ENCODE data around the gene FOXI2. TPM values are rescaled to one million over a fixed set of nuclear protein-coding genes. Genes with fewer than 3 reads are reported as not detected.

The FOXI2 gene
- total and polyA plus RNA-seq, 12 donors = 0.03 TPM; not detected in 11

DNA sequence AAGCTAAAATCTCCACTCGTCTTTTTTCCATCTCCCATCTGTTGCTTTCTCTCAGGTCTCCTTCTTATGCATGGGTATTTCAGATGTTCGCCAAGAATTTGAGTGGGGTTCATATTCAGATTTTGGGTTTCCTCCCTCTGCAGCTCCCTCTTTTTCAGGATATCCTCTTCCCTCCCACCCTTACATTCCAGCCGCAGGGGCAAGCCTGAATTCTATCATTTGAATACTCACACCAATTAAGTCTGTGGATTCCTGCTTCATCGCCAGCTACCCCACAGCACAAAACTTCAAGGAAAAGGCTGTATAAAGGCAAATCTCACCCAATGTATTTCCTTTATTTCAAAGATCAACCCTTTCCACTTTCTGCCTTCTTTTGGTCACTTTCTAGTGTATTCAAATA, 41.6 kb upstream of the FOXI2 start:
- no peaks in the 10 kb centered on the region for H3K4me1 ChIP-seq (replicated peaks in 1 of 2)
- H3K4me3 ChIP-seq = no peak overlapping the region
- H3K36me3 ChIP-seq (replicated peaks in 1 of 2) = no peaks in the 10 kb centered on the region
- DNase-seq = no peak
- intact Hi-C loops (cut with DNase I) = no loop called here
- no peaks in the 10 kb centered on the region for H3K27me3 ChIP-seq
- no peaks in the 10 kb centered on the region for H3K9me3 ChIP-seq (replicated peaks in 1 of 3)
- H3K27ac ChIP-seq = no peak overlapping the region
- 52 to 67% (median 57%) methylated on average over 4 of the region's 4 CpGs for WGBS, 4 donors
- no peak for TF ChIP-seq POLR2A (IDR thresholded peaks at IDR 0.05)
- TF ChIP-seq, protein P1, sequence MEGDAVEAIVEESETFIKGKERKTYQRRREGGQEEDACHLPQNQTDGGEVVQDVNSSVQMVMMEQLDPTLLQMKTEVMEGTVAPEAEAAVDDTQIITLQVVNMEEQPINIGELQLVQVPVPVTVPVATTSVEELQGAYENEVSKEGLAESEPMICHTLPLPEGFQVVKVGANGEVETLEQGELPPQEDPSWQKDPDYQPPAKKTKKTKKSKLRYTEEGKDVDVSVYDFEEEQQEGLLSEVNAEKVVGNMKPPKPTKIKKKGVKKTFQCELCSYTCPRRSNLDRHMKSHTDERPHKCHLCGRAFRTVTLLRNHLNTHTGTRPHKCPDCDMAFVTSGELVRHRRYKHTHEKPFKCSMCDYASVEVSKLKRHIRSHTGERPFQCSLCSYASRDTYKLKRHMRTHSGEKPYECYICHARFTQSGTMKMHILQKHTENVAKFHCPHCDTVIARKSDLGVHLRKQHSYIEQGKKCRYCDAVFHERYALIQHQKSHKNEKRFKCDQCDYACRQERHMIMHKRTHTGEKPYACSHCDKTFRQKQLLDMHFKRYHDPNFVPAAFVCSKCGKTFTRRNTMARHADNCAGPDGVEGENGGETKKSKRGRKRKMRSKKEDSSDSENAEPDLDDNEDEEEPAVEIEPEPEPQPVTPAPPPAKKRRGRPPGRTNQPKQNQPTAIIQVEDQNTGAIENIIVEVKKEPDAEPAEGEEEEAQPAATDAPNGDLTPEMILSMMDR (IDR thresholded peaks at IDR 0.05) = no peak

DNA sequence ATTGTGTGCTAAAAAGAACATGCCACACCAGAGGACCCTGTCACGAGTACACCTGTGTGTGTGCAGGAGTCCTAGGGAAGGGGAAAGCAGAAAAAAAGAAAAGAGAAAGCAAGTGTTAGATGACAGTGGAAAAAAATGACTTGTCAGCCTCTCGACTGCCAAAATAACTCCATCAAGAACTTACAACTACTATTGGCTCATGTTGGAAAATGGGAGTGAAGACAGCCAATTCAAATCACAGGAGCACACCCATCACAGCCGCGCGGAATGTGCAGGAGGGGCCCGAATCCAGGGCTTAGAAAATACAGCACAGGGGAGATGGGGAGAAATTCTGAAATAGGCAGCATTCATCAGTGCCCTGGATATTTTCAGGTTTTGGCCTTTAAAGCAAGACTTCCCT, 38.1 kb upstream of the FOXI2 start:
- no peak for DNase-seq
- Histone ChIP-seq H3K36me3 (replicated peaks in 1 of 2) (no peaks in the 10 kb centered on the region), H3K9me3 (replicated peaks in 1 of 3) (no peaks in the 10 kb centered on the region), H3K27ac (no peak overlapping the region), H3K4me3 (no peak overlapping the region), H3K27me3 (no peaks in the 10 kb centered on the region), H3K4me1 (replicated peaks in 1 of 2) (no peaks in the 10 kb centered on the region)
- TF ChIP-seq, protein P1 (IDR thresholded peaks at IDR 0.05) = no peak
- no peak for TF ChIP-seq POLR2A (IDR thresholded peaks at IDR 0.05)
- WGBS, 4 donors = 69 to 76% (median 72%) methylated on average over 6 of the region's 6 CpGs
- intact Hi-C loops (cut with DNase I) = no loop called here

DNA sequence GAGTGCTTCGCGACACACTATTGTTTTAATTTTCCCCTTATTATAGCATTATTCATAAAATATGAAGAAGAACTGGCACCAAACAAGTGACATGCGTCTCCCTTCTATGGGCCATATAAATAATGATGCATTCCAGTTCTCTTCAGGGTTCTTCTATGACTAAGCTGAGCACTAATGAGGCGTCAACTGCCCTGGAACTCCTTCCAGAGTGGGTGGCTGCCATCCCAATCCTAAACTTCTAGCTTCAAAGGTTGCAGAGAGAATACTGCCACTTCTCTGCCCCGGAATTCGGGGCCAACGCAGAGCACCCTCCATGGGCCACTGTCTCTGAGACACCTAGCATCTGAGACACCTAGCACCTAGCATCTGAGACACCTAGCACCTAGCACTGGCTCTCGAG, 37.7 kb upstream of the FOXI2 start:
- H3K4me1 ChIP-seq (replicated peaks in 1 of 2) = no peaks in the 10 kb centered on the region
- no peak for TF ChIP-seq POLR2A (IDR thresholded peaks at IDR 0.05)
- no peaks in the 10 kb centered on the region for H3K9me3 ChIP-seq (replicated peaks in 1 of 3)
- intact Hi-C loops (cut with DNase I) = no loop called here
- no peaks in the 10 kb centered on the region for H3K36me3 ChIP-seq (replicated peaks in 1 of 2)
- no peak overlapping the region for H3K27ac ChIP-seq
- H3K27me3 ChIP-seq = no peaks in the 10 kb centered on the region
- H3K4me3 ChIP-seq = no peak overlapping the region
- DNase-seq = no peak
- WGBS, 4 donors = 67 to 78% (median 72%) methylated on average over 8 of the region's 8 CpGs

DNA sequence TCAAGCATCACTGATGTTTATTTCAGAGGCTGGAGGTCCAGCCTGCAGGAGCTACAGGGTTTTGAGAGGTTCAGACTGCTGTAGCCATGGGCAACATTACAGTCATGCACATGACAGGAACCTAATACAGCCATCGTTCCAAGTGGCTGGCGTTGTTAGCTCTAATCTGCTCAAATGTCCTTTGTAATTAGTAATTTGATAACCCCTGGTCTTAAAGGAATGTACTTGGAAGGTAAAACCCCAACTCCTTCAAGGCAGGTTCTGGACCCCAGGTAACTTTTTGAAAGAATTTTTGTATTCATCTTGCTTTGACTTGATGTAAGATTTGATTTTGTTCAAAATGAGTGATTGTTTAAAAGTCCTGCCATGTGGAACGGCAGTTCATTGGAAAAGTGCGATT, 34.7 kb upstream of the FOXI2 start:
- no peaks in the 10 kb centered on the region for H3K9me3 ChIP-seq (replicated peaks in 1 of 3)
- intact Hi-C loops (cut with DNase I) = no loop called here
- no peaks in the 10 kb centered on the region for H3K4me1 ChIP-seq (replicated peaks in 1 of 2)
- H3K27me3 ChIP-seq = no peaks in the 10 kb centered on the region
- TF ChIP-seq POLR2A (IDR thresholded peaks at IDR 0.05) = no peak
- TF ChIP-seq, protein P1 (IDR thresholded peaks at IDR 0.05) = no peak
- no peak overlapping the region for H3K4me3 ChIP-seq
- no peak overlapping the region for H3K27ac ChIP-seq
- no peak for DNase-seq
- WGBS, 4 donors = 50 to 66% (median 53%) methylated on average over 4 of the region's 4 CpGs
- no peaks in the 10 kb centered on the region for H3K36me3 ChIP-seq (replicated peaks in 1 of 2)

DNA sequence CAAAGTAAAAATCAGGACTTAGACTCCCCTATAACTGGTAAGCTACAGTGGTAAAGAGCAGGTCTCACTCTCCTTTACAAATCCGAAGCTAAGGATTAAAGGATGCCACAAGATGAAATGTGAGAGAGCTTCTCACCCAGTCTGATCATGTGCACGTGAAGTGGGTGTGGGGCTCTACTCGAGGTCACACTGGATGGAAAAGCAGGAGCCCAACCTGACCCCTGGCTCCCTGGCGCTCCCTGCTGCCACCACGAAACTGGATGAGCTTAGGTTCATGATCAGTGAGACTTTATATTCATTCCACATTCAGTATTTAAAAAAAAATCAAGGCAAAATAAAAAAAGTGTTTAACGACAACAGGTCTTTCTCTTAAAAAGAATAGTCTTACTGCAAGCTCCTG, 21.7 kb upstream of the FOXI2 start:
- H3K27ac ChIP-seq = no peak overlapping the region
- WGBS, 4 donors = 22 to 41% (median 36%) methylated on average over 6 of the region's 6 CpGs

More for the DNA sequence above, 21.7 kb upstream of the FOXI2 start:
- no peak for TF ChIP-seq POLR2A (IDR thresholded peaks at IDR 0.05)
- TF ChIP-seq, protein P1 (IDR thresholded peaks at IDR 0.05) = no peak
- DNase-seq = no peak
- no peaks in the 10 kb centered on the region for H3K9me3 ChIP-seq (replicated peaks in 1 of 3)
- H3K36me3 ChIP-seq (replicated peaks in 1 of 2) = no peaks in the 10 kb centered on the region
- H3K4me1 ChIP-seq (replicated peaks in 1 of 2) = no peaks in the 10 kb centered on the region
- H3K27me3 ChIP-seq = peaks cover 6% of the 10 kb centered on the region
- H3K4me3 ChIP-seq = no peak overlapping the region
- intact Hi-C loops (cut with DNase I) = loop anchor here (5.0 kb wide), 2 partner anchors 137 to 437 kb away; no protein-coding TSS in a partner anchor
